NCI-H1436 (cell line): ENCODE measurements around the gene RCCD1.
A peak's percentile ranks its signal among the peaks of the same experiment; 100 is the strongest.
"Not testable (repeated sequence)": the region's sequence is repeated elsewhere in the genome, so short reads cannot be mapped to it uniquely, and the experiment has no call there.

Source experiments
- DNase-seq: peaks from one replicate; lab custom pipeline; 2025; lab: John Stamatoyannopoulos, UW

RCCD1 gene, protein sequence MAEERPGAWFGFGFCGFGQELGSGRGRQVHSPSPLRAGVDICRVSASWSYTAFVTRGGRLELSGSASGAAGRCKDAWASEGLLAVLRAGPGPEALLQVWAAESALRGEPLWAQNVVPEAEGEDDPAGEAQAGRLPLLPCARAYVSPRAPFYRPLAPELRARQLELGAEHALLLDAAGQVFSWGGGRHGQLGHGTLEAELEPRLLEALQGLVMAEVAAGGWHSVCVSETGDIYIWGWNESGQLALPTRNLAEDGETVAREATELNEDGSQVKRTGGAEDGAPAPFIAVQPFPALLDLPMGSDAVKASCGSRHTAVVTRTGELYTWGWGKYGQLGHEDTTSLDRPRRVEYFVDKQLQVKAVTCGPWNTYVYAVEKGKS

DNA sequence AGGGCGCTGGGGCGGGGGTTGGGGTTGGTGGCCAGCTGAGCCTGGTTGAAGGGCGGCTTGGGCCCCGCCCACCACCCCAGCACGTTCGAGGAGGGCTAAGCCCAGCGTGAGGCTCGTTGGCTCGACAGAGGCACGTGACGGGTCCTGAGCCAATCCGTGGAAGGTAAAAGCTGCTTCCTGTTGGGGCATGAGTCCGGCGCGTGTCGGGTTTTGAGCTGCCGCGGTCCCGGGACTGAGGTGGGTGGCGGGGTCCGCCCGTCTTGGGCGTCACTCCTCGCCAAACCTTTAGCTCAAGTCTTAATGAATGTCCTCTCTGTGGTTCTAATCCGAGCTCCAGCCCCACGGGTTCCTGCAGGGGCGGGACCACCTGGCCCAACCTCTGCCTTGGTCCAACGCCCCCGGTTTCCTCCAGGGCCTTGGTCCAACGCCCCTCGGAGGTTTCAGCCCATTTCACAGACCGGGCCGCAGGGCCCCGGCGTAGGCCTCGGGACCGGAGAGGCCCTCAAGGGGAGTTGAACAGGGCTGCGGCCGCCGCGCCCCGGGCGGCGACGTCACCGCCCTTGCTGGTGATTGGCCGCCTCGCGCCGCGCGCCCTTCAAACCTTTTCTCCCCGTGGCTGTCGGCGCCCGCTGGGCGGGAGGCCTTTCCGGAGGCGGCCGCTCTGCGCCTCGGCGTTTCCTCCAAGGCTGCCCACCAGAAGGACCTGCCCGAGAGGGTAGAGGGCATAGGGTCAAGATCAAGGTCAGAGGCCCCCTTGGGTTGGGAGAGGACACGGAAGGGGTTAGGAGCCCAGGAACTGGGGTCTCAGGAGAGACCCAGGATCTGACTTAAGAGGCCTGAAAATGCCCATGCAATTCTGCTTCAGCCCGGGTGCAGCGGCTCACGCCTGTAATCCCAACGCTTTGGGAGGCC lies at the start of gene RCCD1:
Gene RCCD1 (plus strand): TSS at position 173 of the 912 bp plus-strand sequence. CDS start 1,851 bp downstream, outside the sequence.
- peak; percentile 90 for DNase-seq

DNA sequence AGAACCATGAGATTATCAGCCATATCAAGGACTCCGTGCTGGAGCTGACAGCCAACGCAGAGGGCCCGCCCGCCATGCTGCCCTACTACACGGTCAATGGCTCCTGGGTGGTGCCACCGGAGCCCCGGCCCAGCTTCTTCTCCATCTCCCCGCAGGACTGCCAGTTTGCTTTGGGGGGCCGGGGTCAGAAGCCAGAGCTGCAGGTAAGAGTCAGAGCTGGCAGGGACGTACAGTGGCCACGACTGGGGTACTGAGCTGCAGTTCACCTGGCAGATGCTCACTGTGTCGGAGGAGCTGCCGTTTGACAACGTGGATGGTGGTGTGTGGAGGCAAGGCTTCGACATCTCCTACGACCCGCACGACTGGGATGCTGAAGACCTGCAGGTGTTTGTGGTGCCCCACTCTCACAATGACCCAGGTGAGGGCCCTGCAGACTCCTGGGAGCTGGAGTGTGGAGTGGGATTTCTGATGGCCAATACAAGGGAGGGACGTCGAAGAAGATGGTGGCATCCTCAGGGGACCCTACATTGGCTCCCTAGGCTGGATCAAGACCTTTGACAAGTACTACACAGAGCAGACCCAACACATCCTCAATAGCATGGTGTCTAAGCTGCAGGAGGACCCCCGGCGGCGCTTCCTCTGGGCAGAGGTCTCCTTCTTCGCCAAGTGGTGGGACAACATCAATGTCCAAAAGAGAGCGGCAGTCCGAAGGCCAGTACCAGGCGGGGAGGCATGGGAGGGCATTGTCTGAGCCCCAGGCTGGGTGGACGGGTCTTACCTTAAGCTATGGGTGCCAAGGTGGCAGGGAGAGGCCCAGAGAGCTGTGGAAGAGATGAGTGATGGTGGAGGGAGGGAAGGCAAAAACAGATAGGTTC lies 49.1 kb upstream of the RCCD1 start:
- DNase-seq = no peak

DNA sequence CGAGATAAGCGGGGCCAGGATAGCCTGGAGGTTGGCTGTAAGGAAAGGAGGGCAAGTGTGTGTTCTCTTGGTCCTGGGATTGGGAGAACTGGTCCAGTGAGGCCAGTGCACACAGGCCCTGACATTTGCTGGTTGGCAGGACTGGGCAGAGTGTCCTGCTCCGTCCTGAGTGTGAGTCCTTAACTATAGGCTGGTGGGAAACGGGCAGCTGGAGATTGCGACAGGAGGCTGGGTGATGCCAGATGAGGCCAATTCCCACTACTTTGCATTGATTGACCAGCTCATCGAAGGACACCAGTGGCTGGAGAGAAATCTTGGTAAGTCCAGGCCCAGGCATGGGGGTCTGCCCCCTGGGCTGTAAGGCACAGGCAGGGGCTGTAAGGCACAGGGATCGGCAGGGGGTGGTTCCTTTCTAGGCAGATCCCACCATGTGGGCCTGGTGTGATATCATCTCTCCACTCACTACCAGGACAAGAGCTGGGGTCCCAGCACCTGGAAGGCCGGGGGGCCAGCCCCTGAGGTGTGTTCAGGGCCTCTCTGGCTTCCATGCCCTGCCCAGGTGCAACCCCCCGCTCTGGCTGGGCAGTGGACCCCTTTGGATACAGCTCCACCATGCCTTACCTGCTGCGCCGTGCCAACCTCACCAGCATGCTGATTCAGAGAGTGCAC lies 48.4 kb upstream of the RCCD1 start:
- no peak for DNase-seq

DNA sequence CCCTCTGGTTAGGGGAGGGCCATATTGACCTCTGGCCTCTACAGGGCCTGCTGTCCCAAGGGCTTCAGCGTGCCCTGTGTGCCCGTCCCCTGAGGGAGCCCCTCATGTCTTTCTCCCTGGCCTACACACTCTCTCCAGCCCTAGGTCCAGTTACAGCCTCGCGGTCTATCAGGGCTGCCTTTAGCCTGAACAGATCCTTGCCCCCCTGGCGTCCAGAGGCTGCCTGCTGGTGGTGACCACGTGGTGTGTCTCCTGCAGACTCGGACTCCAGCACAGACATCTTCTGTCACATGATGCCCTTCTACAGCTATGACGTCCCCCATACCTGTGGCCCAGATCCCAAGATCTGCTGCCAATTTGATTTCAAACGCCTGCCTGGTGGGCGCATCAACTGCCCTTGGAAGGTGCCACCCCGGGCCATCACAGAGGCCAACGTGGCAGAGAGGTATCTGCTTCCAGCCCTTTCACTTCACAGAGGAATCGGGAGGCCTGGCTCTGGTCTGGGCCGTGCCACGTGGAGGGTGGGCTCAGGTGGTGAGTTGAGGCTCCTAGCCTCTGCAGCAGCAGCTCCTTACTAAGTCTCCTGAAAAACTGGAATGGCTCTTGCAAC lies 47.5 kb upstream of the RCCD1 start:
- DNase-seq = no peak

DNA sequence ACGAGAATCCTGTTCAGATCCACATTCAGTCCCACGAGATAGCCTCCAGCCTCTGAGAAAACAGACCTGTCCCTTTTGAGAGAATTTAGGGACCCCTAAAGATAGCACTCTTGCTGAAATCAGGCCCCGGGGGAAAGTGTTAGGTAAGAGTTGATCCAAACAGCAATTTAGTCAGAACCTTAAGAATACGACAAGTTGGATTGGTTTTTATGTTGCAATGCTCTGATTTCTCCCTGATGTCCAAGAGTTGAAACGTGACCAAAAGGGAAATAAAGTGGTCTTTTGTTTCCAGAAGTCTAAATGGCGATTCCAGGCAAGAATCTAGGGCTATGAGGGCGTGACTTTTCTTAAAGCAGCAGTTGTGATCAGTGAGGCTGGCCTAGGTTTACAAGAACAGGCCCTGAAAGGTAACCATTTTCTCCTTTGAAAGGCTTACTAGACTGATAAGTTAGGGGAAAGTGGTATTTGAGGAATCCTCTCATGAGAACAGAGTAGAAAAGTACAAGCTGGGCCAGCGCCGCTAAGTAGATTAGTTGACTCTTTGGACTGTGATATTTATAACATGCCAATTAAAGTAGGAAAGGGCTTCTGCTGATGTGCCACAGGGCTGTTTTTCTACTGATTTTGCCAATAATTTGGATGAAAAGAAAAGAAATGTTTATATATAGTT lies 46.7 kb upstream of the RCCD1 start:
- DNase-seq = no peak

DNA sequence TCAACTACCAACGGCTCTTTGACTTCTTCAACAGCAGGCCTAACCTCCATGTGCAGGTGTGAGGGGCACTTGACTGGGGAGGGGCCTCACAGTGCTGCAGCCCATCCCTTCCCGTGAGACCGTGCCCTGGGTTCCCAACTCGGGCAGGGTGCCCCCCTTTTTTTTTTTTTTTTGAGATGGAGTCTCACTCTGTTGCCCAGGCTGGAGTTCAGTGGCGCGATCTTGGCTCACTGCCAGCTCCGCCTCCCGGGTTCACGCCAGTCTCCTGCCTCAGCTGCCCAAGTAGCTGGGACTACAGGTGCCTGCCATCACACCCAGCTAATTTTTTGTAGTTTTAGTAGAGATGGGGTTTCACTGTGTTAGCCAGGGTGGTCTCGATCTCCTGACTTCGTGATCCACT lies 45.2 kb upstream of the RCCD1 start:
- DNase-seq = not testable (repeated sequence)

DNA sequence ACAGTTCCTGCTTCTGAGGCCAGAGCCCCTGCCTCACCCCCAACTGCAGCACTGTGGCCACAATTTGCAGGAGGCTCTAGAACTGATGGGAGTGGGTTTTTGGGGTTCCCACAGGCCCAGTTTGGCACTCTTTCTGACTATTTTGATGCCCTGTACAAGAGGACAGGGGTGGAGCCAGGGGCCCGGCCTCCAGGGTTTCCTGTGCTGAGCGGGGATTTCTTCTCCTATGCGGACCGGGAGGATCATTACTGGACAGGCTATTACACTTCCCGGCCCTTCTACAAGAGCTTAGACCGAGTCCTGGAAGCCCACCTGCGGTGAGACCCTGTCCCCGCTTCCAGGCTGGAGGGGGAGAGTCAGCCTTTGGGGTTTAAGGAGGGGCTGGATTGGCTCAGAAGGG lies 44.7 kb upstream of the RCCD1 start:
- DNase-seq = no peak

DNA sequence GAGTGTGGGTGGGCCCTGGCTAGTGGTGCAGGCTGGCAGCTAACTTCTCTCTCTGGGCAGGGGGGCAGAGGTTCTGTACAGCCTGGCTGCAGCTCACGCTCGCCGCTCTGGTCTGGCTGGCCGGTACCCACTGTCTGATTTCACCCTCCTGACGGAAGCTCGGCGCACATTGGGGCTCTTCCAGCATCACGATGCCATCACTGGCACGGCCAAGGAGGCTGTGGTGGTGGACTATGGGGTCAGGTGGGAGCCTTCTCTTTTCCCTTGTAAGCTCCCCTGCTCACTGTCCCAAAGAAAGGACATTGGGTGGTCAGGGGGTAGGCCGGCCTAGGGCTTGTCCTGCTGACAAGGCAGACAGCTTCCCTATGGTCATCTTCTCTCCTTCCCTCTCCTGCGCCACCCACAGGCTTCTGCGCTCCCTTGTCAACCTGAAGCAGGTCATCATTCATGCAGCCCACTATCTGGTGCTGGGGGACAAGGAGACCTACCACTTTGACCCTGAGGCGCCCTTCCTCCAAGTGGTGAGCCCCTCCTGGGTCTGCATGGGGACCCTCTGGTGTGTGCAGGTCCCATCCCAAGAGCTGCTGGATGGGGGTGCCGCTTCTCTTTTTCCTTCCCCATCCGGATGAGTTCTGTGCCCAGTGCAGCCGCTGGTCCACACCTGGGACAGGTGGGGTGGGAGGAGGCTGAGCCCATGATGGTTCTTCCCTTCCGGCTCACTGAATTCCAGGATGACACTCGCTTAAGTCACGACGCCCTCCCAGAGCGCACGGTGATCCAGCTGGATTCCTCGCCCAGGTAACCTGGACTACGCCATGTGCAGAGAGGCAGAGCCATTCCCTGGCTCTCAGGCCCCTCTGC lies 44.0 kb upstream of the RCCD1 start:
- DNase-seq = no peak

DNA sequence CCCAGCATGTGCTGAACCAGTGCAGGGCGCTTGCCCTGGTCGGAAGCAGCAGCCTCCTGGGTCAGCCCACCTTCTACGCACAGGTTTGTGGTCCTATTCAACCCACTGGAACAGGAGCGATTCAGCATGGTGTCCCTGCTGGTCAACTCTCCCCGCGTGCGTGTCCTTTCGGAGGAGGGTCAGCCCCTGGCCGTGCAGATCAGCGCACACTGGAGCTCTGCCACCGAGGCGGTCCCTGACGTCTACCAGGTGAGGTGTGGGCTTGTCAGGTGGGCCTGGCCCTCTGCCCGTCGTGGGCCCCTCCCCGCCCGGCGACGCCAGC lies 43.4 kb upstream of the RCCD1 start:
- no peak for DNase-seq

DNA sequence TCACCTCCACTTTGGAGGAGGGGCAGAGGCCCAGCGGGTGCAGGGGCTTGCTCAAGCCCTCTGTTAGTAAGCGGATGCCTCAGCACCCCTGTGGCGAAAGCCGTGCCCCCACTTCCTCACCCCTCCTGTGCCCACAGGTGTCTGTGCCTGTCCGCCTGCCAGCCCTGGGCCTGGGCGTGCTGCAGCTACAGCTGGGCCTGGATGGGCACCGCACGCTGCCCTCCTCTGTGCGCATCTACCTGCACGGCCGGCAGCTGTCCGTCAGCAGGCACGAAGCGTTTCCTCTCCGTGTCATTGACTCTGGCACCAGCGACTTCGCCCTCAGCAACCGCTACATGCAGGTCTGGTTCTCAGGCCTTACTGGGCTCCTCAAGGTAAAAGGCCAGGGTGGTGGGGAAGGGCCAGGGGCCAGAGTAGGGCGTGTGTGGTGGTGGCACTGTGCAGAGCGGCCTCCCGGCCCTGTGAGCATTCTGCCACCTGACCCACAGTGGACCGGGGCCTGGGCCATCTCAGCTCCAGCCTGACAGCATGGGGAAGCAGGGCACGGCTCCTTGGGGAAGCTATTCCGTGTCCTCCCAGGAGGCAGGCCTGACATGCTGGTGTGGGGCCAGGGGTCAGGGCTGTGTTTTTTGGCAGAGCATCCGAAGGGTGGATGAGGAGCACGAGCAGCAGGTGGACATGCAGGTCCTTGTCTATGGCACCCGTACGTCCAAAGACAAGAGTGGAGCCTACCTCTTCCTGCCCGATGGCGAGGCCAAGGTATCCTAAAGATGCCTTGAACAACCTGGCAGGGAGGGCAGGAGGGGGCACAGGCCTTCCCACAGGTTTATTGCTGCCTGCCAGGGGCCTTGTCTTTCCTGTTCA lies 42.5 kb upstream of the RCCD1 start:
- DNase-seq = no peak

DNA sequence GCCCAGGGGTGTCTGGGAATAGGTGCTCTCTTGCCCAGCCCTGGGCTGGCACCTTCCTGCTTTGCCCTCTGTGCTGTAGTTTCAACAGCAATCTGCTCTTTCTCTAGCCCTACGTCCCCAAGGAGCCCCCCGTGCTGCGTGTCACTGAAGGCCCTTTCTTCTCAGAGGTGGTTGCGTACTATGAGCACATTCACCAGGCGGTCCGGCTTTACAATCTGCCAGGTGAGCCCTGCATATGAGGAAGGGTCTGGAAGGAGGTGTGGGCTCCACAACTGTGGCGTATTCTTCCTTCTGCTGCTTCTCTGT lies 42.0 kb upstream of the RCCD1 start:
- DNase-seq = no peak

DNA sequence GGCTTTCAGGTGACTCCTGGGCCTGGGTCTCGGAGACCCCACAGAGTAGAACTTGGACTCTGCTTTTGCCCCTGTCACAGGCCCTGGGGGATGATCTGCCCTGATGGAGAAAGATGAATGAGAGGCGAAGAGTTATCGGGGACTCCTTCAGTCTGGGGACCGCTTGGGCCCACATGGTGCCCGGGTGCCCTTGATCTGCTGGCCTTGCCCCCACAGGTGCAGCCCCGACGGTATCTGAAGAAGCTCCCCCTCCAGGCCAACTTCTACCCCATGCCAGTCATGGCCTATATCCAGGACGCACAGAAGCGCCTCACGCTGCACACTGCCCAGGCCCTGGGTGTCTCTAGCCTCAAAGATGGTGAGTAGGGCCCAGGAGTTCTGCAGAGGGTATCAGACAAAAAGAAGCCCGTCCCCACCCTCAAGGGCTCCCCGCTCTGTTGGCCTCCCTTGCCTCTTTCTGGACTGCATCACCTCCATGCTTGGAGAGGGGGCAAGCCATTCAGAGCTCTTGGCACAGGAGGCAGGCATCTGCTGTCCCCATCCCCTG lies 41.2 kb upstream of the RCCD1 start:
- no peak for DNase-seq

DNA sequence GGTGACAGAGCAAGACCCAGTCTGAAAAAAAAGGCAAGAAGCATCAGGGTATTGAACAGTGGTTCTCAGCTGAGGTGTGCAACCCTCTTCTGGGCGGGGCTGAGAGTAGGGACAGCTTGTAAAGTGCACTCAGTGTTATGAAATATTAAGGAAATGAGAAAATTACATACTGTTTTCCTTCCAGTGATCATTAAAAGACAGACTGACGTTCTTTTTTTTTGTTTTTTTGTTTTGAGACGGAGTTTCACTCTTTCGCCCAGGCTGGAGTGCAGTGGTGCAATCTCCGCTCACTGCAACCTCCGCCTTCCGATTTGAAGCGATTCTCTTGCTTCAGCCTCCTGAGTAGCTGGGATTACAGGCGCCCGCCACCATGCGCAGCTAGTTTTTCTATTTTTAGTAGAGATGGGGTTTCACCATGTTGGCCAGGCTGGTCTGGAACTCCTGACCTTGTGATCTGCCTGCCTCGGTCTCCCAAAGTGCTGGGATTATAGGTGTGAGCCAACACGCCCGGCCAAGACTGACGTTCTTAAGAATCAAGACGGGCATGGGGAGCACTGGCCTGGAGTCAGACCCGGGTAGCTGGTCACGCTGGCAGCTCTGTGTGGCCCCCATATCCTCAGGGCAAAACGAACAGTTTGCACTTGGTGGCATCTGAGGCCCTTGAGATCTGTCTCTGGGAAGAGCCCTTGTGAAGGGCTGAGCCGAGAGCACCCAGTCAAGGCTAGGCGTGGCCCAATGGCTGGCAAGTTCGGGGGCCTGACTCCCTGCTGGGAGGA lies 40.2 kb upstream of the RCCD1 start:
- no peak for DNase-seq

DNA sequence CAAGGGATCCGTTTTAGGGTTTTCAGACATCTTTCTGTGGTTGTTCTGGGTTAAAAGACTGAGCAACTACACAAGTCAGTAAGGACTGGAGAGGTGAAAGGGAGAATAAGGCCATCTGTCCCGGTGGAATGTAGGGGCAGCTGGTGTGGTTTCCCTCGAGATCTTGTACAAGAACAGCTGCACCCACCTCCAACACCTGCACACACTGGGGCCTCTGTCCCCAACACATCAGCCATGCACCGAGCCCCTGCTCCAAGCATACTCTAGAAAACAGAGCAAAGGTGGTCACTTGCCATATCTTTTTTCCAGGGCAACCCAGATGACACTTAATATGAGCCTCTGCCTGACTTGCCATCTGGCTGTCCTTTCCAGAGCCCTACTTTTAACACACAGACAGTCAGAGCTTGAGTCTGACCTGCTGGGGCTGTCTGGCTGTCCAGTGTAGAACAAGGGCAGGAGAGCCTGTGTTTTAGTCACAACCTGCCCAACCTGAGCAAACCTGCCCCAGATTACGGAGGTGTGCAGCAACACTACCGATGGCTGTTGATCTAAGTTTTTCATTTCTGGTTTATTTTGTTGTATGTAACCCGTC lies 39.4 kb upstream of the RCCD1 start:
- no peak for DNase-seq

DNA sequence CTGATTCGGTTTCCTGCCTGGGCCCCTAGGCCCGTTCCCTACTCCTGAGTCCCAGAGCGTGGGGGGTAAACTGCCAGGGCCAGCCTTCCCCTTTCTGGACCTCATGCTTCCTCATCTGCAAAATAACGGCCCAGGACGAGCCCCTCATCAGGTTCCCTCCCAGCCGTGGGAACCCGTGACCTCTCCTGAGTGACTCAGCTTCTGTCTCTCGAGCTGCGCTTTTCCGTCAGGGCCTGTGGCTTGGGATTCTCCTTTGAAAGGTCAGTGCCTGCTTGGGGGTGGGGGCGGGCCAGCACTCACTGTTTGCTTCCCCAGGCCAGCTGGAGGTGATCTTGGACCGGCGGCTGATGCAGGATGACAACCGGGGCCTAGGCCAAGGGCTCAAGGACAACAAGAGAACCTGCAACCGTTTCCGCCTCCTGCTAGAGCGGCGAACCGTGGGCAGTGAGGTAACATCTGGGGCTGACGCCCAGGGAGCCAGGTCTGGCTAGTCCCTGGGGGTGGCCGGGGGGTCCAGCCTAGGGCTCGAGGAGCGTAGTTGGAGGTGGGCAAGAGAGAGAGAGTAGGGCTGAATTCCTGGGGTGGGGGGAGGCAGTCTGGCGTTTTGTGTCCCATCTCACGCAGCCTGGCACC lies 38.8 kb upstream of the RCCD1 start:
- no peak for DNase-seq

DNA sequence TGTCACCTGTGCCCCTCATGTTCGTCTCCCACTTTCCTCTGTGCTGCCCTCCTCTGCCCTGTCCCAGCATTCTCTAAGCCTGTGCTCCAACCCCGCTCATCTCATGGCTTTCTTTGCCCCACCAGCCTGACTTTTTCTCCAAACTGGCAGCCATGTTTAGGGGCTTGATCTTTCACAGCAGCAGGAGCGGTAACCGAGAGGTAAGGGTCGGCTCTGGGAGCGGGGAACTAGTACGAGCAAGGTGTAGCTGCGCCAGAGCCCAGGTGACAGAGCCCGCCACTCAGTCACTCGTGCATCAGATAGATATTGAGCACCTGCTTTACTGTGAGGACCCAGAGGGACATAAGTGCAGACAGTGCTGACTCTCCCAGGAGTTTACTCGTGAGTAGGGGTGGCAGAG lies 38.2 kb upstream of the RCCD1 start:
- no peak for DNase-seq

DNA sequence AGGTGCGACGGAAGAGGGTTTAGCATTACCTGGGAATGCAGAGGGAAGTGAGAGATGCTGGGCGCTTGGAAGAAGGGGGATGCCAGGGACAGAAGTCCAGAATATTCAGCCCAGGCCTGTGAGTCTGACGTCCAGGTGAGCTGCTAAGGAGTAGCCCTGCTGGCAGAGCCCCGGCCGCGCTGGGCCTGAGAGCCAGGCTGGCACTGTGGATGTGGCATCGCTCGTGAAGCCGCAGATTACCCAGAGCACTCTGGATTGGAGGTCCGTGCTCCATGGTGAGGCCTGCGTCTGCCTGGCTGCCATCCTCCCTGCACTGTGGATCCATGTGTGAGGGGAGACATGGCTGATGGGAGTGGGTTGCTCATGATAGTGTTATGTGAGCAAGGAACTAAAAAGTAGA lies 37.1 kb upstream of the RCCD1 start:
- DNase-seq = no peak
